ENCODE data around the gene SLC22A1. TPM values are rescaled to one million over a fixed set of nuclear protein-coding genes. Genes with fewer than 3 reads are reported as not detected.
"Not testable (repeated sequence)": the region's sequence is repeated elsewhere in the genome, so short reads cannot be mapped to it uniquely, and the experiment has no call there.

Gene SLC22A1
- total RNA-seq, 1 experiment from 2014 or later, result not detected

DNA sequence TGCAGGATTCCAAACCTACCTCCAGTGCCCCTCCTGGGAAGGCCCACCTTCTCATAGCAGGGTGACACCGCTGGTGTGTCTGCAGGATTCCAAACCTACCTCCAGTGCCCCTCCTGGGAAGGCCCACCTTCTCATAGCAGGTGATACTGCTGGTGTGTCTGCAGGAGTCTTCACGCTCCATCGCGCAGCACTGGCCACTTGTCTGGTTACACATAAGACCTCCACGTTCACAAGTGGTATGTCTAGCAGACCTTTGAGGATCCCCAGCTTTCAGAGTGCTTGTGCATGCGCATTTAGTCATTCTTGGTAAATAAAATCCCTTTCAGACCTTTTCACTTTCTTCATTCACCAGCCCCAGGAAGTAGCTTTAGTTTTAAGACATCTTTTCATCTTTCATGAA, 29.4 kb upstream of the SLC22A1 start:
- in situ Hi-C loops (cut with HindIII; ENCODE audit: low sequenced_read_pairs); DNase-seq (ENCODE audit: low spot score): not testable (repeated sequence)

DNA sequence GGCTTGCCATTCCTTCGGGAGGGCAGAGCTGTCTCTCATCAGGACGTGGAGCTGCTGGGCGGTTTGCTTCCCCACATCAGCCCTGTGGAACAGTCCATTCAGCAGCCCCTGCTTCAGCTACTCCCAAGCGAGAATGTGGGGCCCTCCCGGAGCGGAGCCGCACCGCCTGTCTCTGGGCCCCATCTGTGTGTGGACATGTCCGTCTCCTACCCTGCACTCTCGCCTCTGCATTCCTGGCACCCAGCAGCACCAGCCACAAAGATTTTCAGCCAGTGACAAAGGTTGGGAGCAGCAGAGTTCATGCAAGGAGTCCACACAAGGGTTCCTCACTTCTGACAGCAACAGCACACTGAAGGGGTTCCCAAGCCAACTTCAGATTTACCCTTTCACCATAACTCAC, 29.0 kb upstream of the SLC22A1 start:
- DNase-seq (ENCODE audit: low spot score), result no peak
- in situ Hi-C loops (cut with HindIII; ENCODE audit: low sequenced_read_pairs), result no loop called here

DNA sequence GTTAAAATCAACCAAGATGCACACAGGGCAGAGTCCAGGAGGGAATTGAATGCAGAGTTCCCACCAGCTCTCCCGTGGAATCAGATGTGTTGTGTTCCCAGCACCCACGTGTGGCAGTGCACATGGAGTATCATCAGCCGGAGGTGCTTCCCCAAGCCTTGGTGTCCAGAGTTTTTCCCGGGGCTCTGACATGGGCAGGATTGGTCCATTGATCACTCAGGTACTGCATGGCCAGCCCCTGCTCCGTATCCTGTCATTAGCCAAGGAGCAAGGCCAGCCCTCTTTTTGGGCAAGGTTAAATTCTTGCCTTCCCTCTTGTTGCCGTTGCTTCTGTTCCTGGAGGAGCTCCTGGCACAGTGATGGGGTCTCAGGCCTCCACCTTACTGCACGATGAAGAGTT, 28.6 kb upstream of the SLC22A1 start:
- no peak for DNase-seq (ENCODE audit: low spot score)
- in situ Hi-C loops (cut with HindIII; ENCODE audit: low sequenced_read_pairs), result no loop called here

DNA sequence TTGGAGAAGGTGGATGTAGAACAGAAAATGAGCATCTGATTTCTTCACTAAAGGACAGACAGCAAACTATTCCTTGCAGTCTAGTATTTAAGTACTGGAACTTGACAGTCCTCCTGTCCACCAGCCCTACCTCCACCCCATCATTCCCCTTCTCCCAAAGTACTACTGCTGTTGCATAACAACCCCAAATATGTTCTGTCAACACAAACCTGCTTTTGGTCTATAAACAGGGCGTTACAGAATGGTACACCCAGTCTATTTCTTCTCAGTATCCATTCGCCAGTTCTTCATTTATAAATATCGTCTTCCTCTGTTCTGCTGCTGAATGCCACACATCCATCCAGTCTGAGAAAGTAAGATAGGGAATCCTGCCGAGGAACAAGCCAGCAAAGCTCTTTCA, 27.7 kb upstream of the SLC22A1 start:
- in situ Hi-C loops (cut with HindIII; ENCODE audit: low sequenced_read_pairs), result no loop called here
- DNase-seq (ENCODE audit: low spot score), result no peak

DNA sequence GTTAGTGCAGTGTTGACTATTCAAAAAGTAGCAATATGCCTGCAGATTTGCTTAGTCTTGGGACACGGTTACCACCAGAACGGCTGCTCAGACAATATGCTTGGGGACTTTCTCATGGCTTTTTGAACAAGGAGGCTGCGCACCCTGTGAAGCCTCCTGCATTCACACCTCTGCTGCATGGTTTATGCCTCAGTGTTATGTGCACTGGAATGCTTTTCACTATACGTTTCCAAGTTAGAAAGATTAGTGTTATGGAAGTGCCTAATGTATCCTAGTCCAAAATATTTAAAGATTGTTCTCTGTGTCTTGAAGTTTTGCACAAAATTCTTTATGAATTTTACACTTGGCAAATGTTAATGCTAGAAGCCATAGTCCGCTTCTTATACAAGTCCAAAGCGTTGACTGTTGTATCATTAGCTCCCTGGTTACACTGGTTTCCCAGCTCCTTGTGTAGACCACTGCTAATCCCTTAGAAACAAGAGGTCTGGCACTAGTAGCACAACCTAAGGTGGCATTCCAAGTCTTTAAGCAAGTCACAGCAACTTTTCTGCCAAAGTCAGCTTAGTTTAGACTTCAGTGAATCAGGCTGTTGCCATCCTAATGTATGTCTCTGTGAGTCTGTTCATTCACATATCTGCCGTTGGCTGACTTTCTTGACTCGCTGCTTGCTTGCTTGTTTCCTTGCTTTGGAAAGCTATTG, 26.3 kb upstream of the SLC22A1 start:
- no peak for DNase-seq (ENCODE audit: low spot score)
- in situ Hi-C loops (cut with HindIII; ENCODE audit: low sequenced_read_pairs), result no loop called here

DNA sequence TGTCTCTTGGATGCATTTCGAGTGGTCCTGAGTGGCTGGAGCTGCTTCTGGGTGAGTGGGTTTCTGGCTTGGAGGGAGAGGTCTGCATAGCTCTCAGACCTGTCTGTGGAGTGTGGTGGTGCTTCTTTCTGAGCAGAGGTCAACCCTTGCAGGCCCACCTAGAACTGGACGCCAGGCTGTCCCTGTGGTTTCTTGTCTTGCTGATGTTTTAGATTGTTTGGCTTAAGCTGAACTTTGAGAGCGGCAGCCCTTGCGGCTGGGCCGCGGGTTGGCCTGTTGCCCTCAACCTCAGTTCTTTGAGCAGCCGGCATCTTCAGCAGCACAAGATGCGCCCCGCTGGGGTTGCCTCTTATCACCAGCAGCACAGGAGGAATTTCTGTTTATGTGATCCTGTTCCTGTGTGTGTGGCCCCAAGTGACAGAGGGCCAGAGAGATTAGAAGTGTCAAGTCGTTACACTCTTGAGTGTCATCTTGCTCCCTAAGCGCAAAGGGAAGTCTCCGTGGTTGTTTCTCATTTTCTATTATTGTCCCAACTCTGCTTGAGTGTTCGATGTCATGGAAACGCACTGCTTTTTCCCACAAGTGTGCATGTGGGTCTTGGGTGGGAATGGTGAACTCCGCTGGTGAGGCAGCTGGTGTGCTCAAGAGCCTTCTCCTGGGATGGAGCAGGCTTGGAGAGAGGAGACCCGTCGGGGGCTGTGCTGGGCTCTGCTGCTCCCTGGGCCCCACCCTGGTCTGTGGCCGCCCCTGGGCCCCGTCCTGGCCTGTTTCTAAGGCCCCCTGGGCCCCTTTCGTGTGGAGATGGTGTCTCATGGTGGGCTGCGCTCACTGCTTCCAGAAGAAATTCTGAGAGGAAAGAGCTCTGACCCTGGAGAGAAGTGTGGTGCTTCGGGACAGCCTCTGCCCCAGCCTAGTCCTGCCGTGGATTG, 20.1 kb upstream of the SLC22A1 start:
- no peak for DNase-seq (ENCODE audit: low spot score)
- in situ Hi-C loops (cut with HindIII; ENCODE audit: low sequenced_read_pairs), result no loop called here

DNA sequence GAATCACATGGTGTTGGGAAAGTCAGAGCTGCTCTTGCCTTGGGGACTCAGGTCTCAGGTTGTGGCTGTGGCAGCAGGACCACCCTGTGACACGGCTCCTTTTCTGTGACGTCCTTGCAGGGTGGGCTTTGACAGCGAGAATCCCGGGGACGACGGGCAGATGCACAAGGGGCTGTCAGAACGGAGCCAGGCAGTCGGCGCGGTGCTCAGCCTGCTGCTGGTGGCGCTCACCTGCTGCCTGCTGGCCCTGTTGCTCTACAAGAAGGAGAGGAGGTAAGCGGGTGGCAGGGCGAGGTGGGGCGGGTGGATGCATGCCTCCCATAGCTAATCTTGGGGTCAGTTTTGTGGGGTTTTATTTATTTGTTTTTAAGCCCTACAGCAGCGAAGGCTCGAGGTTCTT, 19.2 kb upstream of the SLC22A1 start:
- in situ Hi-C loops (cut with HindIII; ENCODE audit: low sequenced_read_pairs), result no loop called here
- no peak for DNase-seq (ENCODE audit: low spot score)

DNA sequence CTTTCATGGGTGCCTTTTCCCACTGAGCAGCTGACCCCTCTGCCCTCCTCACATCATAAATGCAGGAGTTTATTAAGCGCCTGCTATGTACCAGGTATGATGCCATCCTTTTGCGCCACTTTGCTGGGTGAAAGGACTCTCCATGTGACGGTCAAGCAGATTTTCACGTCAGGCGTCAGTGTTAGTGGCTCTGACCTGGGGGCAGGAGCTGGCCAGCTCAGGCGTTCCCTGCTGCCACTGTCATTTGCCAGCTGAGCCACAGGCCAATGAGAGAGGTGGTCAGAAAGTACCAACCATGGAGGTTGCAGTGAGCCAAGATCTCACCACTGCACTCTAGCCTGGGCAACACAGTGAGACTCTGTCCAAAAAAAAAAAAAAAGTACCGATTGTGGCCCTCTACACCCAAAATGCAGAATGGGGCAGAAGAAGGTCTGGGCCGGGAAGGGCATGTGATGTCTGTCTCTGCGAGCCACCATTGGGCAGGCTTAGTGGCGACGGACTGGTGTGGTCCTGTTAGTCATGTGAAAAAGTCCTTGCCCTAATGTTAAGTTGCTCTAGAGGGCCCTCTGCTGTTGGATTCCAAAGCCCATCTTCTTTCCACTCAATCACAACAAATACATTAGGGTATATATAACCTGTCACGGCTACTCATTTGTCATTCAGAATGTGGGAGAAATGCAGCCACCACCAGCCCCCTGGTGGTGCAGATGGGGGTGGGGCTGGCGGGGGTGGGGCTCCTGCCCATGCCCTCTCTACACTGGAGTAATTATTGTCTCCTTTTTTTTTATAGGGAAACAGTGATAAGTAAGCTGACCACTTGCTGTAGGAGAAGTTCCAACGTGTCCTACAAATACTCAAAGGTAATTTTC, 18.4 kb upstream of the SLC22A1 start:
- in situ Hi-C loops (cut with HindIII; ENCODE audit: low sequenced_read_pairs), result no loop called here
- DNase-seq (ENCODE audit: low spot score), result peak; percentile 13

DNA sequence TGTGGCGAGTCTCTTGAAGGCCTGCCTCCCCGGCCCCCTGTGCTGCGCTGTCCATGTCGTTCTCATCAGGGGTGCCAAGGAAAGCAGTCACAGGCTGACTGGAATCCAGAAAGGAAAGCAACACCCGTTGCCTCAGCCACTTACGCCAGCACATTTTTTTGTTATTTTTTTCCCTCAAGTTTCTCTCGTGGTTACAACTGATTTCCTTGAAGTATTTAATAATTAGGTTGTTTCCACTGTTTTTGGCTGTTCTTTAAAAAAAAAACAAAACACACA, 17.9 kb upstream of the SLC22A1 start:
- in situ Hi-C loops (cut with HindIII; ENCODE audit: low sequenced_read_pairs), result no loop called here
- no peak for DNase-seq (ENCODE audit: low spot score)

DNA sequence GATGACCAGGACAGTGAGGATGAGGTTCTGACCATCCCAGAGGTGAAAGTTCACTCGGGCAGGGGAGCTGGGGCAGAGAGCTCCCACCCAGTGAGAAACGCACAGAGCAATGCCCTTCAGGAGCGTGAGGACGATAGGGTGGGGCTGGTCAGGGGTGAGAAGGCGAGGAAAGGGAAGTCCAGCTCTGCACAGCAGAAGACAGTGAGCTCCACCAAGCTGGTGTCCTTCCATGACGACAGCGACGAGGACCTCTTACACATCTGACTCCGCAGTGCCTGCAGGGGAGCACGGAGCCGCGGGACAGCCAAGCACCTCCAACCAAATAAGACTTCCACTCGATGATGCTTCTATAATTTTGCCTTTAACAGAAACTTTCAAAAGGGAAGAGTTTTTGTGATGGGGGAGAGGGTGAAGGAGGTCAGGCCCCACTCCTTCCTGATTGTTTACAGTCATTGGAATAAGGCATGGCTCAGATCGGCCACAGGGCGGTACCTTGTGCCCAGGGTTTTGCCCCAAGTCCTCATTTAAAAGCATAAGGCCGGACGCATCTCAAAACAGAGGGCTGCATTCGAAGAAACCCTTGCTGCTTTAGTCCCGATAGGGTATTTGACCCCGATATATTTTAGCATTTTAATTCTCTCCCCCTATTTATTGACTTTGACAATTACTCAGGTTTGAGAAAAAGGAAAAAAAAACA, 16.6 kb upstream of the SLC22A1 start:
- DNase-seq (ENCODE audit: low spot score), result no peak
- in situ Hi-C loops (cut with HindIII; ENCODE audit: low sequenced_read_pairs), result no loop called here

DNA sequence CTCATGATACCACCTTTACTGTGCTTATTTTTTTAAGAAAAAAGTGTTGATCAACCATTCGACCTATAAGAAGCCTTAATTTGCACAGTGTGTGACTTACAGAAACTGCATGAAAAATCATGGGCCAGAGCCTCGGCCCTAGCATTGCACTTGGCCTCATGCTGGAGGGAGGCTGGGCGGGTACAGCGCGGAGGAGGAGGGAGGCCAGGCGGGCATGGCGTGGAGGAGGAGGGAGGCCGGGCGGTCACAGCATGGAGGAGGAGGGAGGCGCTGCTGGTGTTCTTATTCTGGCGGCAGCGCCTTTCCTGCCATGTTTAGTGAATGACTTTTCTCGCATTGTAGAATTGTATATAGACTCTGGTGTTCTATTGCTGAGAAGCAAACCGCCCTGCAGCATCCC, 15.6 kb upstream of the SLC22A1 start:
- DNase-seq (ENCODE audit: low spot score), result no peak
- in situ Hi-C loops (cut with HindIII; ENCODE audit: low sequenced_read_pairs), result no loop called here

DNA sequence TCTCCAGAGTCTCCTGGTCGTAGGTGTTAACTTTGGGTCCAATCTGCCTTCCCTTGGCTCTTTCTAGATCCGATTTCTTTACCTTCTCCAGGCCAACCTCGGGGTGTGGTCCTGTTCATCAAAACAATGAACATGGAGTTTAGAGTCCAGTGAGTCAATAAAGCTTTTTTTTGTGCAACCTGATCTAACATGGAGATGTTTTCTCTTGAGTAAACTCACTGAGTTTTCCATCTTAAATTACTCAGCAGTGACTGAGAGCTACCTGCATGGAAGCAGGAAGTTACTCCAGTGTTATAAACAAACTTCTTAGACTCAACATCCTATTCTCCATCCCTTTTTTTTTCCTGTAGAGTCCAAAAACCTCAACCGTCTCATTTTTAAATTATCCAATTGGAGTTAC, 14.9 kb upstream of the SLC22A1 start:
- in situ Hi-C loops (cut with HindIII; ENCODE audit: low sequenced_read_pairs), result no loop called here

DNA sequence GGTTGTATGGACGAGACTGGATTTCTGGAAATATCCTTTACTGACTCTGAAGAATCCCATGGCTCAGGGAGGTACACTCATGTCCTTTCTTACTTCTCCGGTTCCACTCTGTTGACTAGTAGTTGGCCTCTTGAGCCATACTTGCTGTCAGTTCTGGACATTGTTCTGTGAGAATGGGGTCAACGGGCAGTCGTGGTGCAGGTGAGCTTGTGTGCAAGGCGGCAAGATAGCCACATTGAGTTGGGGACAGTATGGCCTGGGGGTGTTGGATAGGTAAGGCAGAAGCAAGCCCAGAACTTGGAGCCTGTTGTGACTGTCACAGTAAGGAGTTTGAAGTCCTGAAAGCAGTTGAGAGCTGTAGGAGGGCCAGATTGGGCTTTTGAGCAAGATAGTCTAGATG, 13.5 kb upstream of the SLC22A1 start:
- in situ Hi-C loops (cut with HindIII; ENCODE audit: low sequenced_read_pairs), result no loop called here
- DNase-seq (ENCODE audit: low spot score), result no peak

More for the DNA sequence above, 14.9 kb upstream of the SLC22A1 start:
- no peak for DNase-seq (ENCODE audit: low spot score)

DNA sequence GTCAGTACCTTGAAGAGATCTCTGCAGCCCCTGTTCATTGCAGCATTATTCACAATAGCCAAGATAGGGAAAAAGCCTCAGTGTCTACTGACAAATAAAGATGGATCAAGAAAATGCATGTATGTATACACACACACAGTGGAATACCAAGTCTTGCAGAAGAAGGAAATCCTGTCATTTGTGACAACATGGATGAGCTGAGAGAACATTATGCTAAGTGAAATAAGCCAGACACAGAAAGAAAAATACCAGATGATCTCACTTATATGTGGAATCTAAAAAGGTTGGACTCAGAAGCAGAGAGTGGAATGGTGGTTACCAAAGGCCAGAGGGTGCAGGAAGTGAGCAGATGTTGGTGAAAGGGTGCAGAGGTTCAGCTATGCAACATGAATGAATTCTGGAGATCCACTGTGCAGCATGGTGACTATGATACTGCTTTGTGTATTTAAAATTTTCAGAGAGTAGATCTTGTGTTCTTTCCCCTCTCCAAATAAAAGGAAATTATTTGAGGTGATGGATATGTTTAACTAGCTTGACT, 11.0 kb upstream of the SLC22A1 start:
- in situ Hi-C loops (cut with HindIII; ENCODE audit: low sequenced_read_pairs), result no loop called here

DNA sequence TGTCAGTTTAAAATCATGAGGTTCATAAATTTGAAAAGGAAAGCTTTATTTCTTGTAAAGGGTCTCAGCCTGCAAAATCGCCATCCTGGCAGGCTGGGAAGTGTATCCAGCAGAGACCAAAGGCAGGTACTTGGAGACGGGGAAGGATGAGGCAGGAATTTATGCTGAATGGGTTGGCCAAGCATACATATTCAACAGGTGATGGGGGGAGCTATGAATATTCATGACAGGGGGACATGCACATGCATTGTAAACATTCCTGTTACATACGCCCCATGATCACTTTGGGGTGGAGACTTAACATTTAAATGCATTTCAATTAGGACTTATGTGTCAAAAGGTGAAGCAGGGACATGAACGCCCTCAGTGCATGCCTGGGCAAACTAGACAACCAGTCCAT, 9.8 kb upstream of the SLC22A1 start:
- in situ Hi-C loops (cut with HindIII; ENCODE audit: low sequenced_read_pairs), result no loop called here
- no peak for DNase-seq (ENCODE audit: low spot score)

More for the DNA sequence above, 11.0 kb upstream of the SLC22A1 start:
- no peak for DNase-seq (ENCODE audit: low spot score)

DNA sequence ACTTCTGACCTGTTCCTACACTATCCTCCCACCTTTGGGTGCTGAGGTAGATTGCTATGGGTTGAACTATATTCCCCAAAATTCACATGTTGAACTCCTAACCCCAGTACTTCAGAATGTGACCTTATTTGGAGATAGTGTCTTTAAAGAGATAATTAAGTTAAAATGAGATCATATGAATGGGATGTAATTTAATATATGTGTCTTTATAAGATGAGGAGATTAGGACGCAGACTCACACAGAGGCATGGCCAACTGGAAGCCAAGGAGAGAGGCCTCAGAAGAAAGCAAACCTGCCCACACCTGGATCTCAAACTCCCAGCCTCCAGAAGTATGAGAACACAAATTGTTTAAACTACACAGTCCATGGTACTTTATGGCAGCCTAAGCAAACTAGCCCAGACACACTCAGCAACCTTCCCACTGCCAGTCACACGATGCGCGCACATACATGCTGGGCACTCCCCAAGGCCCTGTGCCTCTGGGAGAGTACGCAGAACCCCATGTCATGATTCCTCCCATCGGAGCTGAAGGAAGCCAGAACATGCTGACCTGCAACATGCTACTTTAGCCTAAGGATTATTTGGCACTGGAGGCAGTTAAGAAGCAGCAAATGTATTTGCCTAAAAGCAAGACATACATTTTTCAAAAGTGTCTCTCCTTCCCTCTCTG, 8.9 kb upstream of the SLC22A1 start:
- in situ Hi-C loops (cut with HindIII; ENCODE audit: low sequenced_read_pairs), result no loop called here
- no peak for DNase-seq (ENCODE audit: low spot score)

DNA sequence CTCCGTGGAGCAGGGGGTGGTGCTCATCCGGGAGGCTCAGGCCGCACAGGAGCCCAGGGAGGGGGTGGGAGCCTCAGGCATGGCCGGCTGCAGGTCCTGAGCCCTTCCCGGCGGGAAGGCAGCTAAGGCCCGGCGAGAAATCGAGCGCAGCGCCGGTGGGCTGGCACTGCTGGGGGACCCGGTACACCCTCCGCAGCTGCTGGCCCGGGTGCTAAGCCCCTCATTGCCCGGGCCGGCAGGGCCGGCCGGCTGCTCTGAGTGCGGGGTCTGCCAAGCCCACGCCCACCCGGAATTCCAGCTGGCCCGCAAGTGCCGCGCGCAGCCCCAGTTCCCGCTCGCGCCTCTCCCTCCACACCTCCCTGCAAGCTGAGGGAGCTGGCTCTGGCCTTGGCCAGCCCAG, 7.1 kb upstream of the SLC22A1 start:
- in situ Hi-C loops (cut with HindIII; ENCODE audit: low sequenced_read_pairs), result not testable (repeated sequence)

DNA sequence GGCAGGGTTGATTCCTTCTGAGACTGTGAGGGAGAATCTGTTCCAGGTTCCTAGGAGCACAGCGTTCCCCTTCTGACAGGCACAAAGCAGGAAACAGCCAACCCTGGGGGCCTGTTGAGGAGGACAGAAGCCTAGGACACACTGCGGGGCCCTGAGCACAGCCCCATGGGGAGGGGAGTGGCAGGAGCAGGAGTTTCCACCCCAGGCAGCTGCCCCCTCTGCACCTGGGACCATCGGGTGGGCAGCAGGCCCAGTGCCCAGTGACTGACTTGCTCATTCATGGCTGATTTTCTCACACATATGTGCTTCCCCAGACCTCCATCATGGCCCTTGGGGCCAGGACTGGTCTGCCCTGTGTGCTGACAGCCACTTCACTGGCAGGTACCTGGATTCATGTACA, 6.2 kb upstream of the SLC22A1 start:
- in situ Hi-C loops (cut with HindIII; ENCODE audit: low sequenced_read_pairs), result no loop called here
- no peak for DNase-seq (ENCODE audit: low spot score)

More for the DNA sequence above, 7.1 kb upstream of the SLC22A1 start:
- not testable (repeated sequence) for DNase-seq (ENCODE audit: low spot score)

DNA sequence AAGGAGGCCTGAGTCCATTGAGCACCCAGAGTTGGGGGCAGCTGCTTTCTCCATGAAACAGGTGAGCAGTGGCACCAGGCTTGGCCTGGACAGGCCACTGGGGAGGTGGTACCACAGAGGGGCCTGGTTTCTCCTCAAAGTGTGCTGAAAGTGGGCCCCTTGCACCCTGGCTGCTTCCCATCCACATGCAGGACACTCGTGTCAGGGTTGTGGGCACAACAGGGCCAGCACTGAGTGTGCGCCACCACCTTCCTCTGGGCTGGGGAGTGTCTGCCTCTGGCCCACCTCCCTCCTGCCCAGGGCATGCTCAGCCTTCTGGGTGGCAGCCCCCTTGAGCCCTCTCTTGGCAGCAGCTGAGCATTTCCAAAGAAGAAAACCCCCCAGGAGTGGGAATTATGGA, 5.2 kb upstream of the SLC22A1 start:
- in situ Hi-C loops (cut with HindIII; ENCODE audit: low sequenced_read_pairs), result no loop called here
- DNase-seq (ENCODE audit: low spot score), result no peak

Data from G401 (cell line).